Esophagus squamous epithelium (tissue), 5 donors: ENCODE data around the gene ESR2. TPM values are rescaled to one million over a fixed set of nuclear protein-coding genes. Genes with fewer than 3 reads are reported as not detected.

ENCODE experiments used
- DNase-seq: peaks from one replicate; lab custom pipeline; 2025; lab: John Stamatoyannopoulos, UW
- H3K27ac ChIP-seq, 4 donors: fragments of 200-600 bp; sonication (generic); one replicate each; pipeline ENCODE4 v1.5.1; 2016 to 2019; ENCODE audit warnings: mild to moderate bottlenecking in 1 of 4
- H3K27me3 ChIP-seq, 4 donors: fragments of 200-600 bp; sonication (generic); 1 replicate in 3 of 4; 2 replicates in 1 of 4; pipeline versions ENCODE4 v1.5.1 to v1.6.0; 2017 to 2021; ENCODE audit warnings: antibody characterized with exemption in 1 of 4
- H3K36me3 ChIP-seq, 3 donors: fragments of 200-600 bp; sonication (generic); one replicate each; pipeline ENCODE4 v1.5.1; 2016 to 2019
- H3K4me1 ChIP-seq, 3 donors: fragments of 200-600 bp; sonication (generic); one replicate each; pipeline ENCODE4 v1.5.1; 2017 to 2019
- H3K4me3 ChIP-seq, 4 donors: fragments of 200-600 bp; sonication (generic); 1 replicate in 3 of 4; 2 replicates in 1 of 4; pipeline ENCODE4 v1.5.1; 2016 to 2019; ENCODE audit warnings: mild to moderate bottlenecking in 2 of 4, moderate library complexity in 1 of 4
- H3K9me3 ChIP-seq, 3 donors: fragments of 200-600 bp; sonication (generic); one replicate each; pipeline ENCODE4 v1.5.1; 2016 to 2019
- CTCF ChIP-seq, 6 experiments: fragments of 450-650 bp in 4 of 6; fragments of 200-600 bp in 2 of 6; sonication (generic) in 2 of 6; IDR thresholded peaks; one replicate each; pipeline ENCODE4 v1.5.1; 2016 to 2019; ENCODE audit warnings: antibody characterized with exemption in 6 of 6, mild to moderate bottlenecking in 4 of 6, moderate library complexity in 4 of 6
- POLR2A ChIP-seq, 4 donors: fragments of 450-650 bp; IDR thresholded peaks; one replicate each; pipeline ENCODE4 v1.6.1; 2017; ENCODE audit warnings: antibody characterized with exemption in 4 of 4, mild to moderate bottlenecking in 4 of 4, moderate library complexity in 3 of 4
- WGBS, 2 donors: methylation state at CpG; one replicate each; pipeline ENCODE4 v1.1.5; 2018; 5-methylcytosine and 5-hydroxymethylcytosine counted together
- intact Hi-C: fragments of 100-400 bp; cut with DNase I; formaldehyde crosslinking; loops from one replicate; pipeline ENCODE4 v1.15.0; 2022
- total RNA-seq, 4 donors: library from RNA; depleted of rRNA; stranded (reverse); fragments of >200 nt; gene quantifications; one replicate each; pipeline ENCODE4 v1.1.0, GENCODE V29; 2016
- donor health status: DM: yes; HTN: yes; CAD: no.

The ESR2 gene
- total RNA-seq, 4 donors from 2014 or later = 0.29 to 2.7 (median 0.31) TPM; not detected in 1

GRCh38 chr14:64075613-64076005 is 218.6 kb downstream of the ESR2 start:
- TF ChIP-seq POLR2A (IDR thresholded peaks at IDR 0.05) (no peak), CTCF (IDR thresholded peaks at IDR 0.05) (no peak)
- H3K27ac ChIP-seq = peak overlapping the region in 1 of 4 donors; percentile 7
- H3K27me3 ChIP-seq = no peaks in the 10 kb centered on the region
- intact Hi-C loops = no loop called here
- H3K4me1 ChIP-seq = peaks cover 0 to 3% (median 0%) of the 10 kb centered on the region in 3 donors
- 70 to 72% methylated on average over 1 of the region's 1 CpG for WGBS, 2 donors
- no peak overlapping the region for H3K4me3 ChIP-seq
- H3K36me3 ChIP-seq = peaks cover 0 to 97% (median 6%) of the 10 kb centered on the region in 3 donors
- no peak for DNase-seq
- H3K9me3 ChIP-seq = no peaks in the 10 kb centered on the region

GRCh38 chr14:64074961-64075612 is 219.1 kb downstream of the ESR2 start:
- Histone ChIP-seq H3K36me3 (peaks cover 0 to 97% (median 4%) of the 10 kb centered on the region in 3 donors), H3K4me1 (peaks cover 0 to 3% (median 0%) of the 10 kb centered on the region in 3 donors), H3K27me3 (no peaks in the 10 kb centered on the region), H3K4me3 (no peak overlapping the region), H3K27ac (peak overlapping the region in 1 of 4 donors; percentile 7), H3K9me3 (no peaks in the 10 kb centered on the region)
- WGBS, 2 donors = 44 to 59% methylated on average over 2 of the region's 2 CpGs
- DNase-seq = no peak
- no peak for TF ChIP-seq CTCF (IDR thresholded peaks at IDR 0.05)
- TF ChIP-seq POLR2A (IDR thresholded peaks at IDR 0.05) = no peak
- intact Hi-C loops = no loop called here

GRCh38 chr14:64069634-64070359 is 224.4 kb downstream of the ESR2 start:
- Histone ChIP-seq H3K27me3 (no peaks in the 10 kb centered on the region), H3K27ac (peak overlapping the region in 1 of 4 donors; percentile 2), H3K9me3 (no peaks in the 10 kb centered on the region), H3K36me3 (peaks cover 0 to 99% (median 0%) of the 10 kb centered on the region in 3 donors), H3K4me1 (no peaks in the 10 kb centered on the region), H3K4me3 (no peak overlapping the region)
- 73 to 79% methylated on average over 5 of the region's 5 CpGs for WGBS, 2 donors
- TF ChIP-seq CTCF (IDR thresholded peaks at IDR 0.05) = no peak
- no peak for TF ChIP-seq POLR2A (IDR thresholded peaks at IDR 0.05)
- intact Hi-C loops = no loop called here
- no peak for DNase-seq

GRCh38 chr14:64064447-64064846 is 229.7 kb downstream of the ESR2 start:
- TF ChIP-seq CTCF (IDR thresholded peaks at IDR 0.05) (no peak), POLR2A (IDR thresholded peaks at IDR 0.05) (no peak)
- Histone ChIP-seq H3K36me3 (peaks cover 0 to 68% (median 3%) of the 10 kb centered on the region in 3 donors), H3K4me1 (peaks cover 10 to 37% (median 15%) of the 10 kb centered on the region in 3 donors), H3K9me3 (no peaks in the 10 kb centered on the region), H3K27ac (no peak overlapping the region), H3K27me3 (no peaks in the 10 kb centered on the region), H3K4me3 (no peak overlapping the region)
- DNase-seq = no peak
- intact Hi-C loops = no loop called here
- WGBS, 2 donors = 95 to 97% methylated on average over 2 of the region's 2 CpGs
